Hippocampal formation (tissue), 2 donors: ENCODE measurements around the gene DENND1A.

Source experiments
- DNase-seq, 2 donors: peaks; one replicate each; lab custom pipeline; 2025; lab: John Stamatoyannopoulos, UW

The DENND1A gene

GRCh38 chr9:123354806-123355508 lies 575.0 kb downstream of the DENND1A start:
- no peak for DNase-seq

DNA sequence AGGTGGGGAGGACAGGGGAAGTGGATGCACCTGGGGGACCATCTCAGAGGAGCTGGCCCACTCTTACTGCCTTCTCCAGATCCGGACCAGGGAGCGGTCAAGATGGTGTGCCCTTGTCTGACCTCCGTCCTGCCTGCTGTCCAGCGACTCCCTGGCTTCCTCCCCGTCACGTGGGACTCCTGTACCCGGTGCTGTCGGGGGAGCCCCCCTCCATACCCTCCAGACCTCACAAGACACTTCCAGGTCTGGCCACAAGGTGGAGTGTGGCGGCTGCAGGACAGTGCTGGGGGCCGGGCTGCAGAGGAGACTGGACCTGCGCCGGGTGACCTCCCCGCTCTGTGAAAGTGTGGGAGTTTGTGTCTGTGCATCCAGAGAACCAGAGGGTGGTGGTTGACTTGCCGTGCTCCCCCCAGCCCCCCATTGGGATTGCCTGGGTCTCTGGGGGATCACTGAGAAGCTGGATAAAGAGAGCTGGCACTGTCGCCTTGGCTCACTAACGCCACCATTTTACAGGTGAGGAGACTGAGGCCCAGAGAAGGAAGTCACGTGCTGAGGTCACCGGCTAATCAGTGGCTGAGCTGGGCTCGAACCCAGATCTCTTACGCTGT lies 575.8 kb downstream of the DENND1A start:
- DNase-seq, result peak; percentile 24 to 64

DNA sequence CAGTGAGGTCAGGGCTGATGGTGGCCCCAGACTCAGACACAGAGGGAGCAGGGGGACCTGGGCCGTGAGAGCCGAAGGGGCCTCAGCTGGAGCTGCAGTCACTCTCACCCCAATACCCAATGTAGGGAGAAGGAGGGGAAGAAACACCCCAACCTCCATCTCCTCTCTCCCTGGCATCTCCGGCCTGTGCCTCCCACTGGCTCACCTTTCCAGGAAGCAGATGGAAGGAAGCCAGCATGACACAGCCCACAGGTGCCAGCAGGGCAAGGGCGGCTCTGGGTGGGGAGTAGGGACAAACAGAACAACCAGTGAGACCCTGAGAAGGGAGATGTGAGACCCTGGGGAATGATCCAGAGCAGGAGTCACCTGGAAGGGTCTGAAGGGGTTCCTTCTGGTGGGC lies 576.9 kb downstream of the DENND1A start:
- DNase-seq, result no peak

- DNase-seq, result no peak
Measured at GRCh38 chr9:123350590-123351310, 579.2 kb downstream of the DENND1A start.

DNA sequence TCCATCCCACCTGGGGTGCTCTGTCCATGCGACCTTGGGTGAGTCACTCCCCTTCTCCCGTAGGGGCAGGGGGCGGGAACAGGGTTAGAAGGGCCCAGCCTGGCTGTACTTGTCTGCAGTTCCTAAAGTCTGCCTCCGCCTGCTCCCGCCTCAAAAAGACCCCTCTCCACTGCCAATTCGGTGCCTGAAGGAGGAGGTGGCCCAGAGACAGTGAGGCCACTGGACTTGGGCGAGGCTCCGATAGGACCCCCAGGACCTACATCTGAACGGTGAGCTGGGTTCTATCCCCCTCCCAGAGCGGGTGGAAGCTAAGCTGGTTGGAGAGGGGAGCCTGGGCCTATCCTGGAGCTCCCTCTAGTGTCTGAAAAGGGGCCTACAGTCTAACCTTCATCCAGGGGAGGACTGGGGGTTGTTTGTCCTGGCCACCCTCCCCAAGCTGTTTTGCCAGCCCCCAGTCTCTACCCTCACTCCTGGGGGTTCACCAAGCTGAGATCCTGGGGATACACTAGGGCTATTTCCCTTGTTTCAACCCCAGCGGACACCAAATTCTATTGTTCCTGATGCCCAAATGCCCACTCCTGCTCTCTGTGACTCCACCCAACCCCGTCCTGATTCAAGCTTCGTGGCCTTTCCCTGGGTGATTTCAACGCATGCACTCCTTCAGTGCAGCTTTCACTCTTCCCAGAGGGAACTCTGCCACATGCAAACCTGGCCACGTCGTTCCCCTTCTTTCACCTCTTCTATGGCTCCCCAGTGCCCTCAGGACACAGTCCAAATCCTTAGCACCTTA lies 580.0 kb downstream of the DENND1A start:
- DNase-seq, result peak; percentile 27 to 55

GRCh38 chr9:123349033-123349432 lies 580.9 kb downstream of the DENND1A start:
- no peak for DNase-seq

- no peak for DNase-seq
Measured at GRCh38 chr9:123348317-123348992, 581.5 kb downstream of the DENND1A start.

DNA sequence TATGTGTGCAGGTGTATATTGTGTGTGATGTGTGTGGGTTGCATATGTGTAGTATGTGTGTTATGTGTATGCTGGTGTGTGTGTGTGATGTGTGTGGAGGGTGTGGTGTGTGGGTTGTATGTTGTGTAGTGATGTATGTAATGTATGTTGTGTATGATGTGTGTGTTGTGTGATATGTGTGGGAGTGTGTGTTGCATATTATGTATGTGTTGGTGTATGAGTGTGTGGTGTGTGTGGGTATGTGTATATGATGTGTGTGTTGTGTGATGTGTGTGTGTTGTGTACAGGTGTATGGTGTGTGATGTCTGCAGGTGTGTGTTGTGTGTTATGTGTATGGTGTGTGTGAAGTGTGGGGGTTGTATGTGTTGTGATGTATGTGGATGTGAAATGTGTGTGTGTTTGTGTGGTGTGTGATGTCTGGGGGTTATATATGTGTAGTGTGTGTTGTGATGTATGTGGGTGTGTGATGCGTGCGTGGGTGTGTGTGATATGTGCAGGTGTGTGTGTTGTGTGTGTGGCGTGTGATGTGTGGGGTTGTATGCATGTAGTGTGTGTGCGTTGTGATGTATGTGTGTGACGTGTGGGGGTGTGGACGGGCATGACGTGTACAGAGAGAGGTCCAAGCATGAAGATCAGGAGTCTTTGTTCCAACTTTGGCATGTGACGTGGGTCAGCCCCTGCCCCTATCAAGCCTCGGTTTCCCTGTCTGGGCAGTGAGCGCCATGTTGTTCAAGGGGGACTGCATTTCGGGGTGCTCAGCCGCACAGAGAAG lies 582.5 kb downstream of the DENND1A start:
- DNase-seq, result no peak

GRCh38 chr9:123346826-123347225 lies 583.1 kb downstream of the DENND1A start:
- DNase-seq, result no peak

GRCh38 chr9:123346026-123346425 lies 583.9 kb downstream of the DENND1A start:
- DNase-seq, result no peak

GRCh38 chr9:123345567-123345955 lies 584.4 kb downstream of the DENND1A start:
- no peak for DNase-seq

- no peak for DNase-seq
Measured at GRCh38 chr9:123344192-123344949, 585.6 kb downstream of the DENND1A start.

GRCh38 chr9:123343443-123344191 lies 586.3 kb downstream of the DENND1A start:
- no peak for DNase-seq

DNA sequence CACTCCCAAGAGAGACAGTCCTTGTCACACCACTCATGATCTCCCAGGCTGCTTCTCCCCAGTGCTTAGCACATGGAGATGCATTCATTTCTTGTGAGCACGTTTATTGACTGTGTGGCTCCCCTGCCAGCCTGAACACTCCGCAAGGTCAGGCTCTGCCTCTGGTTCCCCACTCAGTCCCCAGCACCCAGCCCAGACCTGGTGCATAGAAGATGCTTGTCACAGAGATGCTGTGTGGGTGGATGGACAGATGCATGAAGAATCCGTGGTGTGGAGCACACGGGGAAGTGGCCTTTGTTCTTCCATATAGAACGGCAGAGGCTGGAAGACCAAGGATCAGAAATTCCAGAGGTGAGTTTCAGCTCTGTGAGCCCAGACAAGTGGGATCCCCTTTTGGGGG lies 587.7 kb downstream of the DENND1A start:
- no peak for DNase-seq

DNA sequence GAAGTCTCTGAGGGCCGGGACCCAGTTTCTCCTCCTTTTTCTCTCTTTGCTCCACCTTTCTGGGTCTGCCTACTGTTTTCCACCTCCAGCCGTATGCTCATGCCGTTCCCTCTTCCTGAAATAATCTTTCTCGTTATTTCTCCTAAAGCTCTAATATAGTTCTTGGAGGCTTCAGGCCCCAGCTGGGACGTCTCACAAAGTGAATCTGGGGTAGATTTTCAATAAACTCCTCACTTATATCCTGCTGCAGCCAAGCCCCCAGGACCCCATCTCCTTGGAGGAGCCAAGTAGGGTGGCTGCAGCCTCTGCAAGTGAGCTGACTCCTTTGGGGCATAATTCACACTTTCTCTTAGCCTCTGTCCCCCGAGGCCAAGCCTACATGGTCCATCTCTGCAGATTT lies 588.1 kb downstream of the DENND1A start:
- no peak for DNase-seq

- DNase-seq, result no peak
Measured at GRCh38 chr9:123339666-123340510, 590.0 kb downstream of the DENND1A start.

DNA sequence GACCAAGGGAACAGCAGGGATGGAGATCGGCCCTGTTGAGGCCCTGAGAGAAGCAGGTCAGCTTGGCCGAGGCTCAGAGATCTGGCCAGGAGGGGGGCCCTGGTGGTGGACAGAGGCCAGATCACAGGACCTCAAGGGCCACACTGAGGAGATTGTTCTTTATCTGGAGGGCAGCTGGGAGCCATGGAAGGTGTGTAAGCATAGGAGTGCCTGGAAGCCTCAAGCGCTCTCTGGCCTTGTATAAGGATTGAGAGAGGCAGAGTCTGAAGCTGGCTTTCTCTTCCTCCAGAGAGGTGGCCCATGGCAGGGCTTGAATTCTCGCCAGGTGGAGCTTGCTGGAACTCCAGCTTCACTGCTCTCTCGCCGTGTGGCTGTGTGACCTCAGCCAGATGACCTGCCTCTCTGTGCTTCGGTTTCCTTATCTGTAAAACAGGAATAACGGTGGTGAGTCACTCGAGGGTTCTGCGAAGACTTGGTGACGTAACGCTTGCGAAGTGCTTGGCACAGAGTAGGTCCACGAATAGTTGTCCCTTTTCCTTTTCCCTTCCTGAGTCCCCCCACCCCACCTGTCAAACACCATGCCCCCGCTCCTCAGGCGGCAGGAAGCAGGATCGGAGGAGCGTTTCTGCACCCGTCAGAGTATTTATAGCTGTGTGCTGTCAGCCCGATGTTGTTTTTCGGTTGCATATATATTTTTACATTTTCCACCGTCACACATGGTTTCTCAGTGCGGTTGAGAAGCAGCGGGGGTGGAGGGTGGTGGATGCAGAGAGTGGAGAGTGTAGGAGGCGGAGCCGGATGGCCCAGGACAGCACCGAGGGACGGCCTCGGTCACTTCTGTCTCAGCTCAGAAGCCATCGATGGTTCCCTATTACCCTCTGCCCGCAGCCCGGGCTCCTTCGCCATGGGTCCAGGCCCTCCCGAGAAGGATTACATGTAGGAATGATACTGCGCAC lies 590.9 kb downstream of the DENND1A start:
- no peak for DNase-seq
